ENCODE data around the gene ANK2. TPM values are rescaled to one million over a fixed set of nuclear protein-coding genes. Genes with fewer than 3 reads are reported as not detected.

ANK2 gene
- polyA plus RNA-seq, 1 experiment, result 1.3 TPM

DNA sequence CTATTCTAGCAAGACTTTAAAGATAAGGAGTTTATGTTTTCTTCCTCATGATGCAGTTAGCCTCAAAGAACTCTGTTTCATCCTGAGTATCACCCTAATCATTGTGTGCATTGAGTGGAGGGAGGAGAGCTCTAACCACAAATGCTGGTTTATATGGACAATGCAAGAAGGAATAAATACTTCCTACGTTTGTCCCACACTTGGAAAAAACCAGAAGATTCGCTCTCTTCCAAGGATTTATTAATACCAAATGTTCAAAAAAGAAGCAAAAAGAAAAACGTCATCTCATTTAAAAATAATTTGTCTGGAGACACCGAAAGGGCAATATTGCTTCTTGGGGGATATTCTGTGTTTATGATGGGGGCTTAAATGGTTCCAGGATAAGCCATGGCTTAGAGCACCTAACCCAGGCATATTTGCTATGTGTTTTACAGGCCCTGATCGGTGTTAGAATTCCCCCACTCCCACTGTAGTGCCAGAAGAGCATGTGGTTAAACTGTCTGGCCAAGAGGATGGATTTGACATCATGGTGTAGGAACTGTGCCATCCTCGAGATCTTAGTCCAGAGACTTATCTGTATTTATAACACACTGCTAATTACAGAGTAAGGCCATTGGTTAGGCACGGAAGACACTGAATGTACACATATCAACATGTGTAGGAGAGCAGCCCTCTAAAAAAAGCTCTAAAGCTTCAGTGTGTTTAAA lies 227.2 kb downstream of the ANK2 start:
- H3K9me3 ChIP-seq (ENCODE audit: control insufficient read depth, insufficient read depth, low read length), result no peaks in the 10 kb centered on the region
- POLR2A ChIA-PET, result no interaction called here
- H3K27me3 ChIP-seq (ENCODE audit: control insufficient read depth, insufficient read depth, low read length), result no peaks in the 10 kb centered on the region
- DNase-seq (ENCODE audit: low read depth, low spot score), result no peak
- CTCF ChIA-PET, result interaction anchor here (3.3 kb wide), 1 partner anchor 14 kb away, joined by 63 read pairs; no protein-coding TSS in a partner anchor
- TF ChIP-seq, protein P1, sequence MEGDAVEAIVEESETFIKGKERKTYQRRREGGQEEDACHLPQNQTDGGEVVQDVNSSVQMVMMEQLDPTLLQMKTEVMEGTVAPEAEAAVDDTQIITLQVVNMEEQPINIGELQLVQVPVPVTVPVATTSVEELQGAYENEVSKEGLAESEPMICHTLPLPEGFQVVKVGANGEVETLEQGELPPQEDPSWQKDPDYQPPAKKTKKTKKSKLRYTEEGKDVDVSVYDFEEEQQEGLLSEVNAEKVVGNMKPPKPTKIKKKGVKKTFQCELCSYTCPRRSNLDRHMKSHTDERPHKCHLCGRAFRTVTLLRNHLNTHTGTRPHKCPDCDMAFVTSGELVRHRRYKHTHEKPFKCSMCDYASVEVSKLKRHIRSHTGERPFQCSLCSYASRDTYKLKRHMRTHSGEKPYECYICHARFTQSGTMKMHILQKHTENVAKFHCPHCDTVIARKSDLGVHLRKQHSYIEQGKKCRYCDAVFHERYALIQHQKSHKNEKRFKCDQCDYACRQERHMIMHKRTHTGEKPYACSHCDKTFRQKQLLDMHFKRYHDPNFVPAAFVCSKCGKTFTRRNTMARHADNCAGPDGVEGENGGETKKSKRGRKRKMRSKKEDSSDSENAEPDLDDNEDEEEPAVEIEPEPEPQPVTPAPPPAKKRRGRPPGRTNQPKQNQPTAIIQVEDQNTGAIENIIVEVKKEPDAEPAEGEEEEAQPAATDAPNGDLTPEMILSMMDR (IDR thresholded peaks at IDR 0.05; ENCODE audit: low read depth, low read length), result no peak
- no peak overlapping the region for H3K4me3 ChIP-seq (ENCODE audit: low read depth, low read length)
- H3K27ac ChIP-seq (ENCODE audit: low read depth, low read length), result no peak overlapping the region

DNA sequence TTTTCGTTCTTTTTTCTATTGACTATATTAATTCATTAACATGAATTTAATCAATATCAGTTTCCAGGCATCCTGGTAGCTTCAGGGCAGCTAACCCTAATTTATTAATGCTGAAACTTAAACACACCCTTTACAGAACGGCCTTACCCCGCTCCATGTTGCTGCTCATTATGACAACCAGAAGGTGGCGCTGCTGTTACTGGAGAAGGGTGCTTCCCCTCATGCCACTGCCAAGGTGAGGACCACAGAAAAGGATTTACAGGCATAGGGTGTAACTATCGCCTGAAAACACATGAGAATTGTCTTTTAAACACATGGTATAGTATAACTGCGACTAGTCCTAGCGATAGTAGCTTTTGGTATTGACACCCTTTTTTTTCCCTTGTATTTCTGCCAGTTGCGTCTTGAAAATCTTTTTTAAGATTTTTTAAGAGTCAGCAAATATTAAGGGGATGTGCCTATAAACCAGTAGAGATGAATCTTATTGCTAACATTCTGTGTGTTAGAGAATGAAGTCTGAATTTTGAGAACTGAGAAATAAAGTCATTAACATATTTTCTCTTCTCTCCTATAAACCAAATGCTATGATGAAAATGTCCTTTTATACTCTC lies 229.0 kb downstream of the ANK2 start:
- CTCF ChIA-PET, result interaction anchor here (0.5 to 3.3 kb wide), 22 partner anchors 8 to 1106 kb away, joined by 3 to 63 read pairs (median 3); partner anchors contain the start of gene ANK2
- Histone ChIP-seq H3K27me3 (ENCODE audit: control insufficient read depth, insufficient read depth, low read length) (no peaks in the 10 kb centered on the region), H3K4me3 (ENCODE audit: low read depth, low read length) (no peak overlapping the region), H3K27ac (ENCODE audit: low read depth, low read length) (no peak overlapping the region), H3K9me3 (ENCODE audit: control insufficient read depth, insufficient read depth, low read length) (no peaks in the 10 kb centered on the region)
- peak; percentile 61 for DNase-seq (ENCODE audit: low read depth, low spot score)
- POLR2A ChIA-PET, result no interaction called here
- TF ChIP-seq, protein P1 (IDR thresholded peaks at IDR 0.05; ENCODE audit: low read depth, low read length), result peak; percentile 97

DNA sequence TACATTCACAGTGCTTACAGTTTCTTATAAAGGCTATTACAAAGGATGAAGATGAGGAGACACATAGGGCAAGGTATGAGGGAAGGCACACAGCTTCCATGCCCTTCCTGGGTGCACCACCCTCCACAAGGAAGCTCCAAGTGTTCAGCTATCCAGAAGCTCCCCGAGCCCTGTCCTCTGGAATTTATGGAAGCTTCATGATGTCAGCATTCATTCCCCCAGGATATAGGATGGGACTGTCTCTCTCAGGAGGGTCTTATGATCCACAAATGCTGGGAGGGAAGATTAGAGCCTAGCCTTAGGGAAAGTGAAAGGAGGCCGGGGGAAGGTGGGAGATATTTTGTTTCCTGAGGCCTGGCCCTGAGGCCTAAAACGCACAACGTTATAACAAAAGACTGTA lies 236.0 kb downstream of the ANK2 start:
- ChIA-PET POLR2A (no interaction called here), CTCF (no interaction called here)
- no peak overlapping the region for H3K4me3 ChIP-seq (ENCODE audit: low read depth, low read length)
- DNase-seq (ENCODE audit: low read depth, low spot score), result no peak
- H3K9me3 ChIP-seq (ENCODE audit: control insufficient read depth, insufficient read depth, low read length), result no peaks in the 10 kb centered on the region
- no peaks in the 10 kb centered on the region for H3K27me3 ChIP-seq (ENCODE audit: control insufficient read depth, insufficient read depth, low read length)
- TF ChIP-seq, protein P1 (IDR thresholded peaks at IDR 0.05; ENCODE audit: low read depth, low read length), result no peak
- H3K27ac ChIP-seq (ENCODE audit: low read depth, low read length), result no peak overlapping the region

DNA sequence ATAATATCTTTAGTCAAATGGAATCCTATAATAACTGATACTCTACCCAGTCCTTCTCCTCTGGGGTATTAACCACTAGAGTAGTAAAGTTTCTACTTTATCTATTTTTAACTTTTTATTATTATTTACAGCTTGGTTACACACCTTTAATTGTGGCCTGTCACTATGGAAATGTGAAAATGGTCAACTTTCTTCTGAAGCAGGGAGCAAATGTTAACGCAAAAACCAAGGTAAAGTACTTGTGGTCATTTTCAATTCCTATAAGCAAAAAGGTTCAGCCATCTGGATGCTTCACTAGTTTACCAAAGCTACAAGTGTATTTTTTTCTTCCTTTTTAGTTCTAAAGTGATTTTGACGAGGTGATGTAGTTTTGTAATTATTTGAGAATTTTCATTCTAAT lies 238.8 kb downstream of the ANK2 start:
- H3K4me3 ChIP-seq (ENCODE audit: low read depth, low read length), result no peak overlapping the region
- H3K27ac ChIP-seq (ENCODE audit: low read depth, low read length), result no peak overlapping the region
- H3K27me3 ChIP-seq (ENCODE audit: control insufficient read depth, insufficient read depth, low read length), result no peaks in the 10 kb centered on the region
- POLR2A ChIA-PET, result no interaction called here
- DNase-seq (ENCODE audit: low read depth, low spot score), result no peak
- CTCF ChIA-PET, result interaction anchor here (0.6 to 9.3 kb wide), 2 partner anchors 10 to 189 kb away, joined by 3 to 63 read pairs; no protein-coding TSS in a partner anchor
- TF ChIP-seq, protein P1 (IDR thresholded peaks at IDR 0.05; ENCODE audit: low read depth, low read length), result no peak
- no peaks in the 10 kb centered on the region for H3K9me3 ChIP-seq (ENCODE audit: control insufficient read depth, insufficient read depth, low read length)

DNA sequence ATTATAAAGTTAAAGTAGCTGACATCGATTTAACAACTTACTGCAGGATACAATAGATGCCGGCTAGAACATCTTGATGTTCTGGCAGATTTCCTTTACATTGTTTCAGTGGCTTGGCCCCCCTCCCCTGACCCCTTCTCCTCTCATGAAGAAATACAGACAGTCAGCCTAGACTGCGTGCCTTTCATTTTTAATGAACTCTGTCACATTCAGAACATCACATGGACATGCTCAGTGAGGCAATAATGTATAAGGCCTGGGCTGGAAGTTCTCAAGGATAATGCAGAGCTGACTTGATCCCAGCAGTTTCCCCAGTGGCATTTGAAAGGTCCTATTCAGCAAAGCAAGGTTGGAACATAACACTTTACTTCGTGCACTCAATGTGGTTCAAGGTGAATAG lies 239.2 kb downstream of the ANK2 start:
- H3K27ac ChIP-seq (ENCODE audit: low read depth, low read length), result no peak overlapping the region
- CTCF ChIA-PET, result interaction anchor here (0.7 to 9.3 kb wide), 2 partner anchors 10 to 227 kb away, joined by 3 to 63 read pairs; no protein-coding TSS in a partner anchor
- POLR2A ChIA-PET, result no interaction called here
- no peaks in the 10 kb centered on the region for H3K27me3 ChIP-seq (ENCODE audit: control insufficient read depth, insufficient read depth, low read length)
- TF ChIP-seq, protein P1 (IDR thresholded peaks at IDR 0.05; ENCODE audit: low read depth, low read length), result no peak
- no peak for DNase-seq (ENCODE audit: low read depth, low spot score)
- no peaks in the 10 kb centered on the region for H3K9me3 ChIP-seq (ENCODE audit: control insufficient read depth, insufficient read depth, low read length)
- no peak overlapping the region for H3K4me3 ChIP-seq (ENCODE audit: low read depth, low read length)

All from AG04450 (cell line).